Osteoblast (primary cell): ENCODE data around the gene ZDHHC14. TPM values are rescaled to one million over a fixed set of nuclear protein-coding genes. Genes with fewer than 3 reads are reported as not detected.
"Not testable (repeated sequence)": the region's sequence is repeated elsewhere in the genome, so short reads cannot be mapped to it uniquely, and the experiment has no call there.

Experiments
- DNase-seq: peaks from one replicate; pipeline ENCODE4 v3.0.0; 2011; ENCODE audit warnings: low spot score, mixed read lengths; ENCODE audit not compliant: insufficient read length; ENCODE audit errors: missing footprints
- H2AFZ ChIP-seq: 2 replicates; pipeline ENCODE4 v1.6.0; 2011; ENCODE audit warnings: mild to moderate bottlenecking, low read length
- H3K27ac ChIP-seq: 2 replicates; pipeline ENCODE4 v1.5.1; 2011; ENCODE audit warnings: mild to moderate bottlenecking, low read depth, low read length, moderate library complexity
- H3K27me3 ChIP-seq: 2 replicates; pipeline ENCODE4 v1.6.0; 2012; ENCODE audit warnings: mild to moderate bottlenecking, control low read depth, inconsistent platforms, low read length, moderate library complexity; ENCODE audit not compliant: insufficient read depth
- H3K36me3 ChIP-seq: 2 replicates; pipeline ENCODE4 v1.5.1; 2011; ENCODE audit warnings: mild to moderate bottlenecking, low read length, control low read depth, moderate library complexity; ENCODE audit not compliant: insufficient read depth
- H3K4me1 ChIP-seq: 2 replicates; pipeline ENCODE4 v1.5.1; 2011; ENCODE audit warnings: mild to moderate bottlenecking, low read length, control low read depth, moderate library complexity; ENCODE audit not compliant: insufficient read depth
- H3K4me2 ChIP-seq: 2 replicates; pipeline ENCODE4 v1.6.0; 2011; ENCODE audit warnings: mild to moderate bottlenecking, low read length; ENCODE audit not compliant: insufficient read depth
- H3K4me3 ChIP-seq: fragments of 200-600 bp; sonication (generic); 3 replicates; pipeline ENCODE4 v1.5.1; 2012; ENCODE audit warnings: mild to moderate bottlenecking, low read length, inconsistent platforms; ENCODE audit not compliant: insufficient read depth
- H3K79me2 ChIP-seq: 2 replicates; pipeline ENCODE4 v1.6.0; 2012; ENCODE audit warnings: mild to moderate bottlenecking, low read length, control low read depth, inconsistent platforms; ENCODE audit not compliant: insufficient read depth
- H3K9me3 ChIP-seq: 2 replicates; pipeline ENCODE4 v1.5.1; 2011; ENCODE audit warnings: low read depth, low read length, control low read depth
- H4K20me1 ChIP-seq: 2 replicates; pipeline ENCODE4 v1.6.0; 2012; ENCODE audit warnings: mild to moderate bottlenecking, low read length, control low read depth; ENCODE audit not compliant: insufficient read depth
- CTCF ChIP-seq: IDR thresholded peaks from 2 replicates; pipeline ENCODE4 v1.5.1; 2011; ENCODE audit warnings: mild to moderate bottlenecking, low read depth, low read length, moderate library complexity; ENCODE audit errors: extremely low read depth
- total RNA-seq: library from RNA; depleted of rRNA; stranded (reverse); fragments of >200 nt; gene quantifications from 2 replicates; pipeline ENCODE4 v1.2.3, GENCODE V29; 2012

The ZDHHC14 gene
- total RNA-seq, 1 donor = 1.4 TPM

- H3K36me3 ChIP-seq = no peaks in the 10 kb centered on the region
- H3K27me3 ChIP-seq = no peaks in the 10 kb centered on the region
- H3K9me3 ChIP-seq = no peaks in the 10 kb centered on the region
- no peaks in the 10 kb centered on the region for H3K4me1 ChIP-seq
- no peak for DNase-seq
- H3K4me3 ChIP-seq = no peak overlapping the region
- TF ChIP-seq CTCF = no peak
- H4K20me1 ChIP-seq = no peaks in the 10 kb centered on the region
- no peak overlapping the region for H3K4me2 ChIP-seq
- H3K79me2 ChIP-seq = no peaks in the 10 kb centered on the region
- H2AFZ ChIP-seq = no peak overlapping the region
- H3K27ac ChIP-seq = no peak overlapping the region
Observed at GRCh38 chr6:157571269-157571668, 190.3 kb downstream of the ZDHHC14 start.

DNA sequence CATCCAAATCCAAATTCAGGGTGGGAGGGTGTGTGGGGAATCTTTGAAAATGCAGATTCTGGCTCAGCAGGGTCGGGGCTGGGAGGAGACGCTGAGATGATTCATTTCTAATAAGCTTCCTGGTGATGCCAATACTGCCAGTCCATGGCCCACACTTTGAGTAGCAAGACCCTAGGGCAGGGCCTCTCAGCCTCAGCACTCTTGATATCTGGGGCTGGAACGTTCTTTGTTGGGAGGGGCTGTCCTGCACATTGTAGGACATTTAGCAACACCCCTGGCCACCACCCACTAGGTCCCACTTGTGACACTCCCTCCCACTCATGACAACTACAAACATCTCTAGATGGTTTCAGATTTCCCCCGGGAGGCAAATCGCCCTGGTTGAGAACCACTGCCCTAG, 191.0 kb downstream of the ZDHHC14 start:
- no peak for DNase-seq
- no peak for TF ChIP-seq CTCF

DNA sequence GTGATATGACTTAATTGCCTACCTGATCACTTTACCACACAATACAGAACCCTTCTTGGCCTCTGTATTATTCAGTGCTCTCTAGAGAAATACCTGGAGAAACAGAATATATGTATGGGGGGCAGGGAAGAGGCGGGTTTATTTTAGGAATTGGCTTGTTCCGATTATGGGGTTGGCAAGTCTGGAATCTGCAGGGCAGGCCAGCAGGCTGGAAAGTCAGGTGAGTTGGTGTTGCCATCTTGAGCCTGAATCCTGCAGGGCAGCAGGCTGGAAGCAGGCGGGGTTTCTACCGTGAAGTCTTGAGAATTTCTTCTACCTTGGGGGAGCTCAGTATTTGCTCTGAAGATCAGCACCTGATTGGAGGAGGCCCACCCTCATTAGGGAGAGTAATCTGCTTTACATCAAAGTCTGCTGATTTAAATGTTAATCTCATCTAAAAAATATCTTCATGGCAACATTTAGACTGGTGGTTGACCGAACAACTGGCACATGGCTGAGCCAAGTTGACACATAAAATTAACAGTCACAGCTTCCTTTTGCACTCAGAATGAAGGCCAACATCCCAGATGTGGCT, 193.9 kb downstream of the ZDHHC14 start:
- no peaks in the 10 kb centered on the region for H4K20me1 ChIP-seq
- TF ChIP-seq CTCF = no peak
- no peaks in the 10 kb centered on the region for H3K79me2 ChIP-seq
- H3K4me3 ChIP-seq = no peak overlapping the region
- H3K4me1 ChIP-seq = no peaks in the 10 kb centered on the region
- H3K36me3 ChIP-seq = no peaks in the 10 kb centered on the region
- H3K4me2 ChIP-seq = no peak overlapping the region
- no peaks in the 10 kb centered on the region for H3K27me3 ChIP-seq
- no peak overlapping the region for H3K27ac ChIP-seq
- no peak overlapping the region for H2AFZ ChIP-seq
- no peaks in the 10 kb centered on the region for H3K9me3 ChIP-seq
- no peak for DNase-seq

More for the DNA sequence above, 191.0 kb downstream of the ZDHHC14 start:
- Histone ChIP-seq H3K4me2 (no peak overlapping the region), H2AFZ (no peak overlapping the region), H3K36me3 (no peaks in the 10 kb centered on the region), H4K20me1 (no peaks in the 10 kb centered on the region), H3K4me1 (no peaks in the 10 kb centered on the region), H3K4me3 (no peak overlapping the region), H3K27me3 (no peaks in the 10 kb centered on the region), H3K79me2 (no peaks in the 10 kb centered on the region), H3K27ac (no peak overlapping the region), H3K9me3 (no peaks in the 10 kb centered on the region)

DNA sequence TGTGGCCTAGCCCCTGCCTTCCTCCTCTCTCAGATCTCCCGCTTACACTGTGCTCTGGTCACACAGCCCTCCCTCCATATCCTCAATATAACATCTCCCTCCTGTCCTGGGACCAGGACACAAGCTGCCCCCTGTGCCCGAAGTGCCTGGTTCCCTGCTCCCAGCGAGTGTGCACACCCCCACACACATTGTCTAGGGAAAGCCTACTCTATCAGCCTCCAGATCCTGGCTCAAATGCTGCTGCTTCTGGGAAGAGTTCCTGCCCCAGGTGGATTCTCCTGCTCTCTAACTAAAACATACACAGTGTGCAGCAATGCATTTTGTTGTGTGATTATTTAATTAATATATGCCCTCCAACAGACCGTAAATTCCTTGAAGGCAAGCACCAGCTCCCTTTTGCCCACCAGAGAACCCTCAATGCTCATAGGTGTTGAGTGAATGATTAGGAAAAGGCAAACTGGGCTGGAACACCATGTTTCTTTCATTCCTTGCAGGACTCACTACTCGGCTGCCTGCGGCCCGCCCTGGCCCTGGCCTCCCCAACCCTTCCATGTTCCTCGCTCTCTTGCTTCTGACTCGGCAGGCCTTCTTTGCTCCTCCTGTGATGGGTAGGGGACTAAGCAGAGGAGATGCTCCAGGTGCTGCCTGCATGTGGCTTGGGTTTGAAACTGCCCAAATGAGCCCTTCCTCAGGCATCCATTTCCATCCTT, 194.6 kb downstream of the ZDHHC14 start:
- Histone ChIP-seq H3K4me2 (no peak overlapping the region), H4K20me1 (no peaks in the 10 kb centered on the region), H3K9me3 (no peaks in the 10 kb centered on the region), H3K79me2 (no peaks in the 10 kb centered on the region), H3K27ac (no peak overlapping the region), H3K4me1 (no peaks in the 10 kb centered on the region), H3K4me3 (no peak overlapping the region), H3K36me3 (no peaks in the 10 kb centered on the region), H2AFZ (no peak overlapping the region), H3K27me3 (no peaks in the 10 kb centered on the region)
- no peak for TF ChIP-seq CTCF
- DNase-seq = no peak

DNA sequence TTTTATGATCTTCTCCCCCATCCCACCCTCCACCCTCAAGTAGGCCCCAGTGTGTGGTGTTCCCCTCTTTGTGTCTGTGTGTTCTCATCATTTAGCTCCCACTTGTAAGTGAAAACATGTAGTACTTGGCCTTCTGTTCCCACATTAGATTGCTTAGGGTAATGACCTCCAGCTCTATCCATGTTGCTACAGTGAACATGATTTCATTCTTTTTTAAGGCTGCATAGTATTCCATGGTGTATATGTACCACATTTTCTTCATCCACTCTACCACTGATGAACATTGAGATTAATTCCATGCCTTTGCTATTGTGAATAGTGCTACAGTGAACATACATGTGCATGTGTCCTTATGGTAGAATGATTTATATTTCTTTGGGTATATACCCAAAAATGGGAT, 196.0 kb downstream of the ZDHHC14 start:
- not testable (repeated sequence) for H2AFZ ChIP-seq, H3K36me3 ChIP-seq, H3K4me1 ChIP-seq, H3K9me3 ChIP-seq, H3K4me2 ChIP-seq, H3K4me3 ChIP-seq, H4K20me1 ChIP-seq, H3K27ac ChIP-seq, H3K27me3 ChIP-seq, DNase-seq, H3K79me2 ChIP-seq

GRCh38 chr6:157578527-157578926, 197.5 kb downstream of the ZDHHC14 start:
- not testable (repeated sequence) for H3K4me3 ChIP-seq, H3K9me3 ChIP-seq, H3K27ac ChIP-seq, H4K20me1 ChIP-seq, H3K79me2 ChIP-seq, H3K4me2 ChIP-seq, H3K36me3 ChIP-seq, H3K4me1 ChIP-seq, DNase-seq, H3K27me3 ChIP-seq, H2AFZ ChIP-seq
